Upper lobe of right lung (tissue), 1 donor: ENCODE data around the gene CCDC69. TPM values are rescaled to one million over a fixed set of nuclear protein-coding genes. Genes with fewer than 3 reads are reported as not detected.

Experiments used
- ATAC-seq: fragments of 200-7000 bp; cut with Tn5 transposase; one replicate; pipeline ENCODE4 v1.9.1; 2020; ENCODE audit warnings: mild to moderate bottlenecking, moderate library complexity
- DNase-seq: peaks from one replicate; pipeline ENCODE4 v3.0.0-alpha.2; 2020
- H3K27ac ChIP-seq: fragments of 200-600 bp; one replicate; pipeline ENCODE4 v1.8.0; 2022
- H3K27me3 ChIP-seq: fragments of 200-600 bp; one replicate; pipeline ENCODE4 v1.8.0; 2022; ENCODE audit warnings: mild to moderate bottlenecking
- H3K36me3 ChIP-seq: fragments of 200-600 bp; one replicate; pipeline ENCODE4 v1.8.0; 2022
- H3K4me1 ChIP-seq: fragments of 200-600 bp; one replicate; pipeline ENCODE4 v1.8.0; 2022
- H3K4me3 ChIP-seq: fragments of 200-600 bp; one replicate; pipeline ENCODE4 v1.8.0; 2022; ENCODE audit warnings: mild to moderate bottlenecking
- H3K9me3 ChIP-seq: fragments of 200-600 bp; one replicate; pipeline ENCODE4 v1.8.0; 2022
- CTCF ChIP-seq: fragments of 200-600 bp; IDR thresholded peaks from one replicate; pipeline ENCODE4 v1.8.0; 2022; ENCODE audit warnings: antibody characterized with exemption
- intact Hi-C: fragments of 100-400 bp; cut with DNase I; formaldehyde crosslinking; loops from one replicate; pipeline ENCODE4 v1.11.0; 2022
- total RNA-seq: library from RNA; stranded (reverse); fragmentation: NEBNext Ultra II Directional; extraction: Animal tissue kit (Norgen Biotek cat#: 25700); gene quantifications from one replicate; pipeline ENCODE4 v1.2.1, GENCODE V29; 2021
- donor health status: DM: no; HTN: yes; CAD: no; lungs with severe emphysema.

CCDC69 gene
- total RNA-seq, 1 donor from 2014 or later, result 81.9 TPM

GRCh38 chr5:151225071-151225470 lies 1.2 kb upstream of the CCDC69 start:
- Histone ChIP-seq H3K9me3 (no peaks in the 10 kb centered on the region), H3K27ac (no peak overlapping the region), H3K27me3 (no peaks in the 10 kb centered on the region), H3K4me1 (peaks cover 29% of the 10 kb centered on the region), H3K36me3 (no peaks in the 10 kb centered on the region), H3K4me3 (no peak overlapping the region)
- no peak for TF ChIP-seq CTCF
- DNase-seq, result no peak
- no peak for ATAC-seq
- intact Hi-C loops, result no loop called here

DNA sequence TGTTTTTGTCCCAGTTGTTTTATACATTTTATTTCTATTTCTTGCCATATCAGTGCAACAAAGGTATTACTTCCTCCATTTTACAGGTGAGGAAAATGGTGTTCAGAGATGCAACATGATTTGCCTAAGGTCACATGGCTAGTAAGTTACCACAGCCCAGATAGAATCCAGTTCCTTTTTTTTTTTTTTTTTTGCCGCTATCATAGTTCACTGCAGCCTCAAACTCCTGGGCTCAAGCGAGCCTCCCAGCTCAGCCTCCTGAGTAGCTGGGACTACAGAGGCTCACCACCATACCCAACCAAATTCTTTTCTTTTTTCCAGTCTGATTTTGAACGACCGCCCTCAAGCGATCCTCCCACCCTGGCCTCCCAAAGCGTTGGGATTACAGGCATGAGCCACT lies 480 bp upstream of the CCDC69 start:
- intact Hi-C loops, result no loop called here
- no peak for ATAC-seq
- Histone ChIP-seq H3K36me3 (no peaks in the 10 kb centered on the region), H3K9me3 (no peaks in the 10 kb centered on the region), H3K27ac (no peak overlapping the region), H3K27me3 (no peaks in the 10 kb centered on the region), H3K4me3 (peak overlapping the region; percentile 77), H3K4me1 (peaks cover 29% of the 10 kb centered on the region)
- TF ChIP-seq CTCF, result no peak
- DNase-seq, result no peak

DNA sequence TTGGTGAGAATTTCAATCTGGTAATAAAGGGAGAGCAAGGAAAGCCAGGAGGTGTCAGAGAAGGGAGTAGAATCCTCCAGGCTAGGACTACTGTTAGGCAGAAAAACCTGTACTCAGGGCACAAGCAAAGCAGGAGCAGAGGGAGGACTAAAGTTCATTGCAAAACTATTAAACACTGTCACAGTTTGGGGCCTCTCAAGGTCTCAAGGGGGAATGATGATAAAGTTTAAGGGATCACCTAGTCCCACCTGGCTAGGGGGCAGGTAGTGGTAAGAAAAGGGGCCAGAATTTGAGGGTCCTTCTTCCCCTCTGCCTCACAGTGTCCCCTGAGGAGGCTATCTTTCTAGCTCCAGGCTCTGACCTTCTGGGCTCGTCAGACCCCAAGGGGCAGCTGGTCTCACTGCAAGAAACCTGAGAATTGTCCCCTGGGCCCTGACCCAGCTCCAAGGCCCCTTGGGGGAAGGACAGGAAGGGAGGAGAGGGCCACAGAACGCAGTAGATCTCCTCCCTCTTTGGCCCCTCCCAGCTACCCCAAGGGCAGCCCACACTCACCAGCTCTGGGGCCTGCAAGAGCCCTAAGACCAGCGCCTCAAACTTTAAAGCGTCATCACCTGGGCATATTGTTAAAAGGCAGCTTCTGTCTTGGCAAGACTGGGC lies 974 bp downstream of the CCDC69 start:
- no peaks in the 10 kb centered on the region for H3K27me3 ChIP-seq
- H3K36me3 ChIP-seq, result no peaks in the 10 kb centered on the region
- H3K27ac ChIP-seq, result peak overlapping the region; percentile 94
- peak; percentile 87 for ATAC-seq
- TF ChIP-seq CTCF, result no peak
- peak overlapping the region; percentile 77 for H3K4me3 ChIP-seq
- no peaks in the 10 kb centered on the region for H3K9me3 ChIP-seq
- DNase-seq, result peak; percentile 78
- H3K4me1 ChIP-seq, result peaks cover 29% of the 10 kb centered on the region
- intact Hi-C loops, result no loop called here

- Histone ChIP-seq H3K9me3 (no peaks in the 10 kb centered on the region), H3K36me3 (no peaks in the 10 kb centered on the region), H3K4me1 (peaks cover 31% of the 10 kb centered on the region), H3K27ac (peak overlapping the region; percentile 94), H3K4me3 (peak overlapping the region; percentile 77), H3K27me3 (no peaks in the 10 kb centered on the region)
- TF ChIP-seq CTCF, result no peak
- ATAC-seq, result no peak
- no peak for DNase-seq
- intact Hi-C loops, result no loop called here
These were observed 1.7 kb downstream of the CCDC69 start for GRCh38 chr5:151222054-151222789.

DNA sequence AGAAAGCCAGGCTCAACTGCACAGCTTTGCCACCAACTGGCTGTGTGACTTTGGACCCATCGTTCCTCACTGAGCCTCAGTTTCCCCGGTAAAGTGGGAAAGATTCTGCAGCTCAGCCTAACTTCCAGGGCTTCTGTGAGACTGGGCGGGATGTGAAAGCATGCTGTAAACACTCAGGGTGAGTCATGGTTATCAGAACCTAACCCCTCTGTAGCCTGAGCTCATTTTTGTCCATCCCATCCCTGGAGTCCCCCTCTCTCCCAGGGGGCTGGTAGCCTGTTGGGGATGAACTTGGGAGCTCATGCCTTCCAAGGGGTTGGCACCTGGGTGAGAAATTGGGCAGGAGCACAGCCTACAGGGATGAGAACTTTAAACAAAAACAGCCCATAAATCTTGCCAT lies 2.3 kb downstream of the CCDC69 start:
- peak overlapping the region; percentile 77 for H3K4me3 ChIP-seq
- ATAC-seq, result no peak
- peak overlapping the region; percentile 94 for H3K27ac ChIP-seq
- H3K4me1 ChIP-seq, result peaks cover 34% of the 10 kb centered on the region
- no peak for TF ChIP-seq CTCF
- H3K27me3 ChIP-seq, result no peaks in the 10 kb centered on the region
- intact Hi-C loops, result no loop called here
- no peak for DNase-seq
- no peaks in the 10 kb centered on the region for H3K36me3 ChIP-seq
- H3K9me3 ChIP-seq, result no peaks in the 10 kb centered on the region
